ENCODE measurements around the gene ATP2C2. TPM values are rescaled to one million over a fixed set of nuclear protein-coding genes. Genes with fewer than 3 reads are reported as not detected.

ATP2C2 gene
- total RNA-seq, 4 donors from 2014 or later, result 51.7 to 133 (median 57.7) TPM

DNA sequence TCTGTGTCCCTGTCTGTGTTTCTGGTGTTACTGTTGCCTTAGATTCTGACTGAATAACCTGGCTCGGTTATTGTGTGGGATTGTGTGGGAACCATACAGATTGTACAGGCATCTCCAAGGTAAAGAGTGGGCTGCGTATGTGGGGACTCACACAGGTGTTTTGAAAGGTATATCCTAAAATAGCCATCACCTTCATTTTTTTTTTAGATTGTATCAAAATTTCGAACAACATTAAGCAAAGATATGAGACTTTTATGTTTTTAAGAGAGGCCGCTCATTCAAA, 53.5 kb downstream of the ATP2C2 start:
- WGBS, 2 donors, result 83 to 91% methylated on average over 4 of the region's 4 CpGs
- TF ChIP-seq CTCF (IDR thresholded peaks at IDR 0.05), result no peak
- no peak for TF ChIP-seq POLR2A (IDR thresholded peaks at IDR 0.05)
- DNase-seq (ENCODE audit: low spot score in 2 of 2), result no peak
- intact Hi-C loops (cut with DNase I; ENCODE audit: low total_unique reads), result no loop called here
- no peak overlapping the region for H3K4me3 ChIP-seq (ENCODE audit: low read depth, poor library complexity, severe bottlenecking)

DNA sequence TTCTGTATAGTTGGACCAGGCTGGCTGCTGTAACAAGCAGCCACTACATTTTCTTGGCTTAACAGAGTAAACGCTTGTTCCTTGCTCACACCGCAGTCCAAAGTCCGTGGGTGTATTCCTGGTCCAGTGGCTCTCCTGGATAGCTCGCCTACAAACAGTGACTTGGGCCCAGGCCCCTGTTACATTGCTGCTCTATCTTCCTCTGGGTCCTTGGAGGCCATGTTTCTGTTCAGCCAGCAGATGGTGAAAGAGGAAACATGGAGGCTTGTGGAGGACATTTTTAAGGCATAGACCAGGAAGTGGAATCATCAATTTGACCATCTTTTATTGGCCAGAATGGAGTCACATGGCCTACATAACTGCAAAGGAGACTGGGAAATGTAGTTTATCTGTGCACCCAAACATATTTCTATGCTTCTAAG, 55.1 kb downstream of the ATP2C2 start:
- no peak for DNase-seq (ENCODE audit: low spot score in 2 of 2)
- TF ChIP-seq CTCF (IDR thresholded peaks at IDR 0.05) (no peak), POLR2A (IDR thresholded peaks at IDR 0.05) (no peak)
- WGBS, 2 donors, result 96 to 99% methylated on average over 4 of the region's 4 CpGs
- intact Hi-C loops (cut with DNase I; ENCODE audit: low total_unique reads), result no loop called here
- H3K4me3 ChIP-seq (ENCODE audit: low read depth, poor library complexity, severe bottlenecking), result no peak overlapping the region

GRCh38 chr16:84425696-84426095, 57.4 kb downstream of the ATP2C2 start:
- no peak for DNase-seq (ENCODE audit: low spot score in 2 of 2)
- 92 to 96% methylated on average over 9 of the region's 9 CpGs for WGBS, 2 donors
- intact Hi-C loops (cut with DNase I; ENCODE audit: low total_unique reads), result no loop called here
- H3K4me3 ChIP-seq (ENCODE audit: low read depth, poor library complexity, severe bottlenecking), result no peak overlapping the region
- TF ChIP-seq CTCF (IDR thresholded peaks at IDR 0.05) (no peak), POLR2A (IDR thresholded peaks at IDR 0.05) (no peak)

DNA sequence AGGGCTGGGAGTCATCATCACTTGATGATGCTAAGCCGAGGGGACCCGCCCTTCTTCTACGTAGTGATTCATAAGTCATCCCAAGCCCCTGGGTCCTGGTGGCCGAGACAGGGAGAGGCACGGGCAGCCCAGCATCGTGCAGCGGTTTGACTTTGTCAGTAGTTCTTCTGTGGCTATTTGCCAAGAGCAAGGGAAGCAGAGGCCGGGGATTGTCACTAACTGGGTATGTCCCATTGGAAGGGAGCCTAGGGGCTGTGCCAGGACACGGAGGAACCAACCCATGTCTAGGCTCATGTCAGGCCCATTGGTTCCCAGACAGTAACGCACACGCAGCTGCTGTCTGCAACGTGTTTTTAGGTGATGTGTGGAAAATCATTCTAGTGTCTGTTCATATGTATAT, 58.5 kb downstream of the ATP2C2 start:
- no peak overlapping the region for H3K4me3 ChIP-seq (ENCODE audit: low read depth, poor library complexity, severe bottlenecking)
- intact Hi-C loops (cut with DNase I; ENCODE audit: low total_unique reads), result no loop called here
- no peak for TF ChIP-seq CTCF (IDR thresholded peaks at IDR 0.05)
- TF ChIP-seq POLR2A (IDR thresholded peaks at IDR 0.05), result no peak
- DNase-seq (ENCODE audit: low spot score in 2 of 2), result no peak
- 87 to 88% methylated on average over 12 of the region's 12 CpGs for WGBS, 2 donors

DNA sequence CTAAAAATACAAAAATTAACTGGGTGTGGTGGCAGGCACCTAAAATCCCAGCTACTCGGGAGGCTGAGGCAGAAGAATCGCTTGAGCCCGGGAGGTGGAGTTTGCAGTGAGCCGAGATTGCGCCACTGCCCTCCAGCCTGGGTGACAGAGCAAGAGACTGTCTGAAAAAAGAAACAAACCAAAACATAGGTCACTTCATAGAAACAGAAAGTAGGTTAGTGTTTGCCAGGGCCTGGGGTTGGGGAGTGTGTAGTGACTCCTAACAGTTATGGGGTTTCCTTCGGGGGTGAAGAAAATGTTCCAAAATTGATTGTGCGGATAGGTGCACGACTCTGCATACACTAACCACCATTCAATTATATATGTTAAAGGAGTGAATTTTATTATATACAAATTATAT, 59.2 kb downstream of the ATP2C2 start:
- intact Hi-C loops (cut with DNase I; ENCODE audit: low total_unique reads), result no loop called here
- no peak for TF ChIP-seq CTCF (IDR thresholded peaks at IDR 0.05)
- TF ChIP-seq POLR2A (IDR thresholded peaks at IDR 0.05), result no peak
- H3K4me3 ChIP-seq (ENCODE audit: low read depth, poor library complexity, severe bottlenecking), result no peak overlapping the region
- DNase-seq (ENCODE audit: low spot score in 2 of 2), result no peak
- 78 to 80% methylated on average over 8 of the region's 8 CpGs for whole genome bisulfite sequencing, 2 donors

GRCh38 chr16:84430860-84431259, 62.5 kb downstream of the ATP2C2 start:
- intact Hi-C loops (cut with DNase I; ENCODE audit: low total_unique reads), result no loop called here
- 60 to 63% methylated on average over 4 of the region's 4 CpGs for WGBS, 2 donors
- no peak overlapping the region for H3K4me3 ChIP-seq (ENCODE audit: low read depth, poor library complexity, severe bottlenecking)
- no peak for TF ChIP-seq CTCF (IDR thresholded peaks at IDR 0.05)
- TF ChIP-seq POLR2A (IDR thresholded peaks at IDR 0.05), result no peak
- DNase-seq (ENCODE audit: low spot score in 2 of 2), result no peak
